Liver (tissue), 9 donors: ENCODE data around the gene NNT. TPM values are rescaled to one million over a fixed set of nuclear protein-coding genes. Genes with fewer than 3 reads are reported as not detected.

ENCODE experiments used
- DNase-seq: peaks from one replicate; pipeline ENCODE4 v3.0.0-alpha.2; 2017; ENCODE audit warnings: low spot score
- H3K27ac ChIP-seq, 2 donors: one replicate each; pipeline ENCODE4 v1.7.0; 2013; ENCODE audit warnings: inconsistent platforms in 2 of 2, low read length in 2 of 2, control low read depth in 1 of 2, low read depth in 1 of 2, mild to moderate bottlenecking in 1 of 2
- H3K27me3 ChIP-seq, 4 donors: one replicate each; pipeline versions ENCODE4 v1.6.1 to v1.7.0; 2013; ENCODE audit warnings: low read length in 3 of 4, inconsistent platforms in 1 of 4, mild to moderate bottlenecking in 1 of 4, moderate library complexity in 1 of 4; ENCODE audit not compliant: control insufficient read depth in 4 of 4, insufficient read depth in 4 of 4
- H3K36me3 ChIP-seq, 4 donors: one replicate each; pipeline versions ENCODE4 v1.6.1 to v1.7.0; 2013; ENCODE audit warnings: low read length in 3 of 4, mild to moderate bottlenecking in 3 of 4, low read depth in 1 of 4, moderate library complexity in 1 of 4; ENCODE audit not compliant: control insufficient read depth in 4 of 4, insufficient read depth in 3 of 4
- H3K4me1 ChIP-seq, 4 donors: one replicate each; pipeline versions ENCODE4 v1.6.1 to v1.7.0; 2013; ENCODE audit warnings: low read length in 3 of 4, mild to moderate bottlenecking in 3 of 4, moderate library complexity in 1 of 4; ENCODE audit not compliant: control insufficient read depth in 4 of 4, insufficient read depth in 4 of 4
- H3K4me3 ChIP-seq, 3 donors: one replicate each; pipeline versions ENCODE4 v1.6.1 to v1.7.0; 2013; ENCODE audit warnings: low read length in 3 of 3, control low read depth in 1 of 3, low read depth in 1 of 3, mild to moderate bottlenecking in 1 of 3
- H3K9ac ChIP-seq, 2 donors: one replicate each; pipeline ENCODE4 v1.7.0; 2013; ENCODE audit warnings: low read length in 2 of 2, mild to moderate bottlenecking in 2 of 2, moderate library complexity in 2 of 2, control low read depth in 1 of 2, low read depth in 1 of 2
- H3K9me3 ChIP-seq, 4 donors: one replicate each; pipeline versions ENCODE4 v1.6.1 to v1.7.0; 2013; ENCODE audit warnings: low read length in 3 of 4; ENCODE audit not compliant: control insufficient read depth in 4 of 4
- EGR1 ChIP-seq, 2 donors: IDR thresholded peaks; 2 replicates each; pipeline ENCODE4 v1.6.1; 2016 to 2018; ENCODE audit warnings: antibody characterized with exemption in 2 of 2, low read depth in 2 of 2
- FOXA1 ChIP-seq: IDR thresholded peaks from 2 replicates; pipeline ENCODE4 v1.6.1; 2016; ENCODE audit warnings: antibody characterized with exemption
- FOXA2 ChIP-seq: IDR thresholded peaks from 2 replicates; pipeline ENCODE4 v1.6.1; 2016; ENCODE audit warnings: antibody characterized with exemption
- GABPA ChIP-seq, 2 donors: IDR thresholded peaks in 1 of 2; conservative IDR thresholded peaks in 1 of 2; 2 replicates each; pipeline ENCODE4 v1.6.1; 2016; ENCODE audit warnings: antibody characterized with exemption in 2 of 2, mild to moderate bottlenecking in 1 of 2, moderate library complexity in 1 of 2
- HNF4A ChIP-seq, 2 donors: conservative IDR thresholded peaks; 2 replicates each; pipeline ENCODE4 v1.6.1; 2016; ENCODE audit warnings: antibody characterized with exemption in 2 of 2, mild to moderate bottlenecking in 2 of 2
- HNF4G ChIP-seq: IDR thresholded peaks from 2 replicates; pipeline ENCODE4 v1.6.1; 2016; ENCODE audit warnings: antibody characterized with exemption
- JUND ChIP-seq, 2 donors: IDR thresholded peaks; 2 replicates each; pipeline ENCODE4 v1.6.1; 2016; ENCODE audit warnings: antibody characterized with exemption in 2 of 2
- NR2F2 ChIP-seq: IDR thresholded peaks from 2 replicates; pipeline ENCODE4 v1.6.1; 2016; ENCODE audit warnings: antibody characterized with exemption
- RAD21 ChIP-seq, 2 donors: IDR thresholded peaks; 2 replicates each; pipeline ENCODE4 v1.6.1; 2016; ENCODE audit warnings: antibody characterized with exemption in 2 of 2, mild to moderate bottlenecking in 2 of 2
- RXRA ChIP-seq, 2 donors: IDR thresholded peaks; 2 replicates each; pipeline ENCODE4 v1.6.1; 2017 to 2018; ENCODE audit warnings: antibody characterized with exemption in 2 of 2, mild to moderate bottlenecking in 1 of 2
- SP1 ChIP-seq: IDR thresholded peaks from 2 replicates; pipeline ENCODE4 v1.6.1; 2018; ENCODE audit warnings: antibody characterized with exemption, mild to moderate bottlenecking
- TAF1 ChIP-seq: conservative IDR thresholded peaks from 2 replicates; pipeline ENCODE4 v1.6.1; 2016; ENCODE audit warnings: antibody characterized with exemption, mild to moderate bottlenecking
- YY1 ChIP-seq: IDR thresholded peaks from 2 replicates; pipeline ENCODE4 v1.6.1; 2016; ENCODE audit warnings: antibody characterized with exemption, mild to moderate bottlenecking
- WGBS: extraction: QIAGEN DNeasy Blood & Tissue Kit; methylation state at CpG from one replicate; pipeline ENCODE4 v1.1.7; 2013; 5-methylcytosine and 5-hydroxymethylcytosine counted together
- polyA plus RNA-seq, 2 donors: library from polyadenylated mRNA; stranded (reverse) in 1 of 2; unstranded in 1 of 2; fragments of 200-250 nt in 1 of 2; fragments of >200 nt in 1 of 2; fragmentation: Nextera tagmentation in 1 of 2; extraction: Ambion mirVana in 1 of 2; gene quantifications; one replicate each; pipeline versions ENCODE4 v1.2.1 to v1.2.3, GENCODE V29; 2013 to 2015
- total RNA-seq, 2 donors: library from RNA; depleted of rRNA; stranded (reverse); fragments of >200 nt; gene quantifications; one replicate each; pipeline ENCODE4 v1.2.3, GENCODE V29; 2014
- TF ChIP-seq, protein P1 (sequence below): IDR thresholded peaks from 2 replicates; pipeline ENCODE4 v1.6.1; 2016; ENCODE audit warnings: antibody characterized with exemption
- TF ChIP-seq, protein P2 (sequence below): IDR thresholded peaks from 2 replicates; pipeline ENCODE4 v1.6.1; 2016; ENCODE audit warnings: antibody characterized with exemption, mild to moderate bottlenecking
- TF ChIP-seq, protein P3 (sequence below): IDR thresholded peaks from 2 replicates; pipeline ENCODE4 v1.6.1; 2016; ENCODE audit warnings: antibody characterized with exemption
- donor health status: healthy.
- donor health status: healthy.
- donor health status: healthy.
- donor health status: healthy.
- donor health status: healthy.

NNT gene
- total and polyA plus RNA-seq, 4 donors, result 45.4 to 154 (median 89.2) TPM

DNA sequence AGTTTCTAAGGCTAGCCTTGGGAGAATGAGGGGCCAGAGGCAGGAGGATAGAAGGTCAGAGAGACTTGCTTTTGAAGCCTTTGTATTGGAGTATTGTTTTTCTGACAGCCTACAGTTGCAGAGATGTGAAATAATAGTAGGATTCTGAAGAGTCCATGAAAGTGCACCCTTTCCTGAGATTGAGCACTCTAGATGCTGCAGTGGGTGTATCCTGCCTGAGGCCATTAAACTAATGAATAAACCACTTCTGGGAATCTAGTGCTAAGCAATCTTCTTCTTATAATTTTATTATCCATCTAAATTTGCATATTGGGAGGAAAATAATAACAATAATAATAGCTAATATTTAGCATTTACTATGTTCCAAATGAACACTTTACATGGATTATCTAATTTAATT is 19.3 kb upstream of the NNT start:
- no peaks in the 10 kb centered on the region for H3K9me3 ChIP-seq
- no peak overlapping the region for H3K27ac ChIP-seq
- no peak for DNase-seq
- H3K4me3 ChIP-seq, result no peak overlapping the region
- H3K36me3 ChIP-seq, result no peaks in the 10 kb centered on the region
- no peak overlapping the region for H3K9ac ChIP-seq
- no peaks in the 10 kb centered on the region for H3K27me3 ChIP-seq
- H3K4me1 ChIP-seq, result peaks cover 0 to 8% (median 4%) of the 10 kb centered on the region in 4 donors
- TF ChIP-seq SP1, result no peak
- TF ChIP-seq EGR1 (IDR thresholded peaks at IDR 0.05; ENCODE audit: low read depth in 2 of 2), result no peak
- no peak for TF ChIP-seq RXRA (IDR thresholded peaks at IDR 0.05)
- TF ChIP-seq, protein P1, sequence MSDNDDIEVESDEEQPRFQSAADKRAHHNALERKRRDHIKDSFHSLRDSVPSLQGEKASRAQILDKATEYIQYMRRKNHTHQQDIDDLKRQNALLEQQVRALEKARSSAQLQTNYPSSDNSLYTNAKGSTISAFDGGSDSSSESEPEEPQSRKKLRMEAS, result no peak
- TF ChIP-seq GABPA (IDR thresholded peaks at IDR 0.05 in 1 of 2, conservative IDR thresholded peaks at IDR 0.05 in 1 of 2), result no peak
- TF ChIP-seq NR2F2, result no peak
- no peak for TF ChIP-seq RAD21 (IDR thresholded peaks at IDR 0.05)

DNA sequence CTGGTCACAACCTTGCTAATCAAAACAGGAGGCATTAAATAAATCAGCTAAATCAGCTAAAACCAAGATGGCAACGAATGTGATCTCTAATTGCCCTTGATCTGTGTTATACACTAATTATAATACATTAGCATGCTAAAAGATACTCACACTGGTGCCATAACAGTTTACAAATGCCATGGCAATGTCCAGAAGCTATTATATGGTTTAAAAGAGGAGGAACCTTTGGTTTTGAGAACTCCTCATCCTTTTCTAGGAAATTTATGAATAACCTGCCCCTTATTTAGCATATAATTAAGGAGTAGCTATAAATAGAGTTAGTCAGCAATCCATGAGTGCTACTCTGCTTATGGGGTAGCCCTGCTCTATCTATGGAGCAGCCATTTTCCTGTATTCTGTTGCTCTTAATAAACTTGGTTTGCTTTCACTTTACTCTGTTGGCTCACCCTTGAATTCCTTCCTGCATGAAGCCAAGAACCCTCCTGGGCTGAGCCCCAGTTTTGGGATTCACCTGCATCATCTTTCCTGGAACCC is 18.7 kb upstream of the NNT start:
- H3K4me3 ChIP-seq, result no peak overlapping the region
- TF ChIP-seq NR2F2, result no peak
- TF ChIP-seq TAF1, result no peak
- no peak for TF ChIP-seq RAD21 (IDR thresholded peaks at IDR 0.05)
- no peak for TF ChIP-seq SP1
- no peak for TF ChIP-seq YY1
- TF ChIP-seq, protein P2, sequence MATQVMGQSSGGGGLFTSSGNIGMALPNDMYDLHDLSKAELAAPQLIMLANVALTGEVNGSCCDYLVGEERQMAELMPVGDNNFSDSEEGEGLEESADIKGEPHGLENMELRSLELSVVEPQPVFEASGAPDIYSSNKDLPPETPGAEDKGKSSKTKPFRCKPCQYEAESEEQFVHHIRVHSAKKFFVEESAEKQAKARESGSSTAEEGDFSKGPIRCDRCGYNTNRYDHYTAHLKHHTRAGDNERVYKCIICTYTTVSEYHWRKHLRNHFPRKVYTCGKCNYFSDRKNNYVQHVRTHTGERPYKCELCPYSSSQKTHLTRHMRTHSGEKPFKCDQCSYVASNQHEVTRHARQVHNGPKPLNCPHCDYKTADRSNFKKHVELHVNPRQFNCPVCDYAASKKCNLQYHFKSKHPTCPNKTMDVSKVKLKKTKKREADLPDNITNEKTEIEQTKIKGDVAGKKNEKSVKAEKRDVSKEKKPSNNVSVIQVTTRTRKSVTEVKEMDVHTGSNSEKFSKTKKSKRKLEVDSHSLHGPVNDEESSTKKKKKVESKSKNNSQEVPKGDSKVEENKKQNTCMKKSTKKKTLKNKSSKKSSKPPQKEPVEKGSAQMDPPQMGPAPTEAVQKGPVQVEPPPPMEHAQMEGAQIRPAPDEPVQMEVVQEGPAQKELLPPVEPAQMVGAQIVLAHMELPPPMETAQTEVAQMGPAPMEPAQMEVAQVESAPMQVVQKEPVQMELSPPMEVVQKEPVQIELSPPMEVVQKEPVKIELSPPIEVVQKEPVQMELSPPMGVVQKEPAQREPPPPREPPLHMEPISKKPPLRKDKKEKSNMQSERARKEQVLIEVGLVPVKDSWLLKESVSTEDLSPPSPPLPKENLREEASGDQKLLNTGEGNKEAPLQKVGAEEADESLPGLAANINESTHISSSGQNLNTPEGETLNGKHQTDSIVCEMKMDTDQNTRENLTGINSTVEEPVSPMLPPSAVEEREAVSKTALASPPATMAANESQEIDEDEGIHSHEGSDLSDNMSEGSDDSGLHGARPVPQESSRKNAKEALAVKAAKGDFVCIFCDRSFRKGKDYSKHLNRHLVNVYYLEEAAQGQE, result no peak
- TF ChIP-seq JUND (IDR thresholded peaks at IDR 0.05), result no peak
- TF ChIP-seq GABPA (IDR thresholded peaks at IDR 0.05 in 1 of 2, conservative IDR thresholded peaks at IDR 0.05 in 1 of 2), result no peak
- TF ChIP-seq RXRA (IDR thresholded peaks at IDR 0.05), result no peak
- TF ChIP-seq EGR1 (IDR thresholded peaks at IDR 0.05; ENCODE audit: low read depth in 2 of 2), result no peak
- no peak for TF ChIP-seq FOXA2
- no peak for TF ChIP-seq FOXA1
- TF ChIP-seq, protein P3, sequence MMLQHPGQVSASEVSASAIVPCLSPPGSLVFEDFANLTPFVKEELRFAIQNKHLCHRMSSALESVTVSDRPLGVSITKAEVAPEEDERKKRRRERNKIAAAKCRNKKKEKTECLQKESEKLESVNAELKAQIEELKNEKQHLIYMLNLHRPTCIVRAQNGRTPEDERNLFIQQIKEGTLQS, result no peak
- no peak for TF ChIP-seq HNF4A (conservative IDR thresholded peaks at IDR 0.05)
- TF ChIP-seq, protein P1, result no peak
- no peak for TF ChIP-seq HNF4G
- no peaks in the 10 kb centered on the region for H3K27me3 ChIP-seq
- no peak overlapping the region for H3K9ac ChIP-seq
- peaks cover 0 to 8% (median 4%) of the 10 kb centered on the region in 4 donors for H3K4me1 ChIP-seq
- H3K9me3 ChIP-seq, result no peaks in the 10 kb centered on the region
- 90% methylated on average over 1 of the region's 1 CpG for WGBS
- no peak overlapping the region for H3K27ac ChIP-seq
- no peaks in the 10 kb centered on the region for H3K36me3 ChIP-seq
- no peak for DNase-seq
